NCI-H187 (cell line): ENCODE data around the gene MCTP2.
A peak's percentile ranks its signal among the peaks of the same experiment; 100 is the strongest.

Experiments
- DNase-seq, 2 experiments: peaks; one replicate each; lab custom pipeline; 2025; lab: John Stamatoyannopoulos, UW

Gene MCTP2

GRCh38 chr15:94230883-94231722 lies at the start of gene MCTP2:
MCTP2 (plus strand) TSS chr15:94231561; CDS start chr15:94298266, 66,705 bp downstream.
- peak in 1 of 2 experiments; percentile 37 for DNase-seq

GRCh38 chr15:94182883-94183282 lies 48.5 kb upstream of the MCTP2 start:
- DNase-seq = no peak

- DNase-seq = no peak
These were observed 45.7 kb upstream of the MCTP2 start for GRCh38 chr15:94185547-94186236.

DNA sequence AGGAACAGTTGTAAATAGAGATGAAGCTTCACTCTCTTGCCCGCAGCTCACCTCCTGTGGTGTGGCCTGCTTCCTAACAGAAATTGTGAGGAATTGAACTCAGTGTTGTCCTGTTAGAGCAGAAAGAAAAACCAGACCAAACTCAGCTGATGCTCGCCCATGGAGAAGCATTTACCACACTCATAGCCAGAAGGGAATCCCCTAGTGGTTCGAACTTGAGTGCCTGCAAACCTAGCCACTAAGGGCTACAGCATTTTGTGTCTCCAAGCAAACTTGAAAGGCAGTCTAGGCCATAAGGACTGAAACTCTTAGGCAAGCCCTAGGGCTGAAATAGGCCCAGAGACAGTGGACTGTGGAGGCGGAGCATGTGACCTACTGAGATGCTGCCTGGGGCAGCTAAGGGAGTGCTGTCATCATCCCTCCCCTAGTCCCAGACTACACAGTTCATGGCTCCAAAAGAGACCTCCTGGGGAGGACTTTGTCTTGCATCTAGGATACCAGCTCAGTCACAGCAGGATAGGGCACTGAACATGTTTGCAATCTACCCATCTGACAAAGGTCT lies 44.5 kb upstream of the MCTP2 start:
- DNase-seq = no peak

GRCh38 chr15:94193906-94194305 lies 37.5 kb upstream of the MCTP2 start:
- no peak for DNase-seq

GRCh38 chr15:94196531-94196930 lies 34.8 kb upstream of the MCTP2 start:
- no peak for DNase-seq

- DNase-seq = no peak
These were observed 32.7 kb upstream of the MCTP2 start for GRCh38 chr15:94198633-94199032.

GRCh38 chr15:94199725-94200124 lies 31.6 kb upstream of the MCTP2 start:
- no peak for DNase-seq

DNA sequence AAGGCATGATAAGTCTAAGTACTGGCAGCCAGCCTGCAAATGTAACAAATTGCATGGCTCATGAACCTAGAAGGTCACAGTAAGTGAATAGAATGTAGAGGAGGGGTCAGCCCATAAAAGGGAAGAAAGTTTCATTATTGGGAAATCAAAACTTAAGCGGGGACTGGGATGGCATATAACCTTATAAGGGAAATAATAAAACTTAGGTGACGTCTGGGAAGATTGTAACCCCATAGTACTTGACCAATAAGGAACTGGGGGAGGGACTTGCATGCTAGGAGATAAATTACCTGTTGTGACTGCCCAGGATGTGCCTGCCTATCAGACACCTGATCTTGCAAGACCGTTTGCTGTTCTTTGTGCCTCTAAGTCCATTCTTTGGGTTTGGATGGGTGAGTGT lies 28.1 kb upstream of the MCTP2 start:
- no peak for DNase-seq

GRCh38 chr15:94205366-94205765 lies 26.0 kb upstream of the MCTP2 start:
- DNase-seq = no peak

GRCh38 chr15:94206463-94207167 lies 24.7 kb upstream of the MCTP2 start:
- no peak for DNase-seq

DNA sequence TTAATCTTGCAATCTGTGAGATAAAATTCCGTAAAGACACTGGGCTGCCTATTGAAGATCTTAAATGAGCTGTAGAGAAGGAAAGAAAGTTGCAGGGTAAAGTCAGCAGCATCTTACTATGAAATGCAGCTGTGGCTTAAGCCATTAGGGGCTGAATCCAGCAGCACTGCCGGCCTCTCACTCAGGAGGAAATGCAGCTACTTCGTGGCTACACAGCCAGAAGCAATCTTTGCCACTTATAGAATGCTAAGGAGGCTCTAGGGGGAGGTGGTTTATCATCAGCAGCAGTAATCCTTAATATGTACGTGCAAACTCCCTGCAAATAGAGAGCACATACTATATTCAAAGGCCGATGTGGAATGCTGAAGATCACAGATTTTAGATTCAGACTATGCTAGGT lies 19.1 kb upstream of the MCTP2 start:
- DNase-seq = no peak

GRCh38 chr15:94225616-94226015 lies 5.7 kb upstream of the MCTP2 start:
- no peak for DNase-seq

- no peak for DNase-seq
These were observed 2.8 kb upstream of the MCTP2 start for GRCh38 chr15:94228611-94229010.

GRCh38 chr15:94229591-94230369 lies 1.6 kb upstream of the MCTP2 start:
- no peak for DNase-seq

- no peak for DNase-seq
These were observed 904 bp upstream of the MCTP2 start for GRCh38 chr15:94230431-94230882.

DNA sequence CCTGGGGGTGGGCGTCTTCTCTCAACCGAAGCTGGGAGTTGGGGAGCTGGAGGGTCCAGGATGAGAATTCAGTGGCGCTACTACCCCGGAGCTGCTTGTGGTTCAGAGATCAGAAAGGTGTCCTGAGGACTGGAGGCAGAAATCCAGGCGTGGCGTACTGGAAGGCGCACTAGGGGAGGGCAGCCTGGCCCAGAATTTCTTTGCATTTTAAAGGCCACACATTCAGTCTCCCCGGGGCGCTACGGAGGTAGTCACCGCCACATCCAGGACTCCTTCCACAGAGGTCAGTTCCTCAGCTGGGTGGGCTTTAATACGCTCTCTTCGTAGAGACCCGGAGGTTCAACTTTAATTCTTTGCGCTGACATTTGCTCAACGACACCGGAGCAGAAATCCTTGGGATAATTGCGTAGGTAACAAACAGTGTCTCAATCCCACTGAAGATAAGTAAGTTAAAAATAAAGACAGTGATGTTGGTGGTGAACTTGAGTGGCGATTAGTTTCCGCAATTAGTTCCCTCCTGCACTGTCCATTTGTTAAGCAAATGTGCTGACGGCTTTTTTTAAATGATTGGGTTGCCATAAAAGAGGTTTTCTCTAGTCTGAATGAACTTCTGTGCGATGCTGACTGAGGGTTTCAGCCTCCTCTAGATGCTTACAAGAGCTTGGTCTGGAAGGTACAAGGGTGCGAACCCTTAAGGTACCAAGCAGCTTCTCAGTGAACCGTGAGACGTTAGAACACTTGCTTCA lies 535 bp downstream of the MCTP2 start:
- DNase-seq = no peak

- no peak for DNase-seq
These were observed 2.1 kb downstream of the MCTP2 start for GRCh38 chr15:94233441-94233840.

GRCh38 chr15:94234300-94234699 lies 2.9 kb downstream of the MCTP2 start:
- no peak for DNase-seq

DNA sequence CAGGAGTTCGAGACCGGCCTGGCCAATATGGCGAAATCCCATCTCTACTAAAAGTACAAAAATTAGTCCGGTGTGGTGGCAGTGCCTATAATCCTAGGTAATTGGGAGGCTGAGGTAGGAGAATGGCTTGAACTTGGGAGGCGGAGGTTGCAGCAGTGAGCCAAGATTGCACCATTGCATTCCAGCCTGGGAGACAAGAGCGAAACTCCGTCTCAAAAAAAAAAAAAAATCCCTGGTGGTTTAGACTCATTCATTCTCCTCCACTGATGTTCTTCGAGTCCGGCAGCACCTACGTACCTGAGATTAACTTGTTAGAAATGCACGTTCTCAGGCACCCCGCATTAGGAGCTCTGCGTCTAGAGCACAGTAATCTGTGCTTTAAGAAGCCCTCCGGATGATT lies 3.7 kb downstream of the MCTP2 start:
- no peak for DNase-seq

- no peak for DNase-seq
These were observed 4.3 kb downstream of the MCTP2 start for GRCh38 chr15:94235646-94236045.
